ENCODE data around the gene ANKRD6. TPM values are rescaled to one million over a fixed set of nuclear protein-coding genes. Genes with fewer than 3 reads are reported as not detected.

The ANKRD6 gene
- total and polyA plus RNA-seq, 2 donors (not counting 3 experiments of a cell fraction or from before 2014, with no cell fraction given), result 3.4 to 9.6 TPM

DNA sequence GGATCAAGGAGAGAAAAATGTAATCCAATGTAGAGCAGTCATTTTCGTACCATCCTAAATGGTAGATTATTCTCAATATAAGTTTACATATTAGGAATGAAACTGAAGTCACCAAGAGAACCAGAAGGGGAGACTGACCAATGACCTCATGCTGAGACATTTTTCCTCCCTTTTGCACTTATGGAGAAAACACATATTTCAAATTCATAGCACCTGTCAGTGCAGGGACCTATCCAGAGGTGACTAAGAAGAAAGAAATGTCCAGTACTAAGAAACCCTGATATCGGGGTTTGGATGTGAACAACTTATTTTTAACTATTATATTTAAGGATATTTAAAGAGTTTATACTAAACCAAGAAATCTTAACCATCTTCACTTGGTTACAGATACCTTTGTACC, 222.2 kb downstream of the ANKRD6 start:
- H3K9me3 ChIP-seq (replicated peaks; ENCODE audit: control insufficient read depth, insufficient read depth, low read length), result no peaks in the 10 kb centered on the region
- no peak overlapping the region for H3K9ac ChIP-seq (replicated peaks; ENCODE audit: extremely low read depth, insufficient read depth, low read length)
- H3K9me1 ChIP-seq (replicated peaks; ENCODE audit: control insufficient read depth, extremely low read depth, insufficient read depth, low read length), result no peaks in the 10 kb centered on the region
- intact Hi-C loops (cut with micrococcal nuclease), result no loop called here
- H3K79me2 ChIP-seq (ENCODE audit: control insufficient read depth, insufficient read depth, low read length), result no peaks in the 10 kb centered on the region
- no peak overlapping the region for H2AFZ ChIP-seq (ENCODE audit: low read depth, low read length)
- TF ChIP-seq, protein P1, sequence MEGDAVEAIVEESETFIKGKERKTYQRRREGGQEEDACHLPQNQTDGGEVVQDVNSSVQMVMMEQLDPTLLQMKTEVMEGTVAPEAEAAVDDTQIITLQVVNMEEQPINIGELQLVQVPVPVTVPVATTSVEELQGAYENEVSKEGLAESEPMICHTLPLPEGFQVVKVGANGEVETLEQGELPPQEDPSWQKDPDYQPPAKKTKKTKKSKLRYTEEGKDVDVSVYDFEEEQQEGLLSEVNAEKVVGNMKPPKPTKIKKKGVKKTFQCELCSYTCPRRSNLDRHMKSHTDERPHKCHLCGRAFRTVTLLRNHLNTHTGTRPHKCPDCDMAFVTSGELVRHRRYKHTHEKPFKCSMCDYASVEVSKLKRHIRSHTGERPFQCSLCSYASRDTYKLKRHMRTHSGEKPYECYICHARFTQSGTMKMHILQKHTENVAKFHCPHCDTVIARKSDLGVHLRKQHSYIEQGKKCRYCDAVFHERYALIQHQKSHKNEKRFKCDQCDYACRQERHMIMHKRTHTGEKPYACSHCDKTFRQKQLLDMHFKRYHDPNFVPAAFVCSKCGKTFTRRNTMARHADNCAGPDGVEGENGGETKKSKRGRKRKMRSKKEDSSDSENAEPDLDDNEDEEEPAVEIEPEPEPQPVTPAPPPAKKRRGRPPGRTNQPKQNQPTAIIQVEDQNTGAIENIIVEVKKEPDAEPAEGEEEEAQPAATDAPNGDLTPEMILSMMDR (IDR thresholded peaks at IDR 0.05; ENCODE audit: extremely low read depth in 1 of 2, insufficient read depth in 1 of 2, low read depth in 1 of 2, low read length in 2 of 2), result no peak
- TF ChIP-seq, protein P2, sequence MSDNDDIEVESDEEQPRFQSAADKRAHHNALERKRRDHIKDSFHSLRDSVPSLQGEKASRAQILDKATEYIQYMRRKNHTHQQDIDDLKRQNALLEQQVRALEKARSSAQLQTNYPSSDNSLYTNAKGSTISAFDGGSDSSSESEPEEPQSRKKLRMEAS (IDR thresholded peaks at IDR 0.05; ENCODE audit: insufficient read depth, insufficient read length), result no peak
- TF ChIP-seq POLR2AphosphoS5 (IDR thresholded peaks at IDR 0.05; ENCODE audit: insufficient read depth, low read depth, low read length) (no peak), FOS (IDR thresholded peaks at IDR 0.05; ENCODE audit: borderline replicate concordance, insufficient read depth, low read length) (peak; percentile 50), POLR2A (IDR thresholded peaks at IDR 0.05; ENCODE audit: low read depth, low read length) (no peak), GATA2 (IDR thresholded peaks at IDR 0.05; ENCODE audit: insufficient read depth, insufficient read length, low read depth, low read length) (no peak), EZH2 (IDR thresholded peaks at IDR 0.05; ENCODE audit: borderline replicate concordance, low read depth, low read length, severe bottlenecking) (no peak), JUN (IDR thresholded peaks at IDR 0.05; ENCODE audit: borderline replicate concordance, insufficient read depth, insufficient read length, low read depth) (peak; percentile 40), MYC (IDR thresholded peaks at IDR 0.05; ENCODE audit: low read depth, low read length) (no peak)
- peaks cover 9% of the 10 kb centered on the region for H3K4me1 ChIP-seq (ENCODE audit: control insufficient read depth, extremely low read depth, insufficient read depth, low read length)
- dilution Hi-C loops (cut with MboI; ENCODE audit: extremely low pct_ligation_motif_present, low sequenced_read_pairs), result no loop called here
- DNase-seq (ENCODE audit: low read depth, low spot score), result peak; percentile 58
- no peak overlapping the region for H3K27ac ChIP-seq (ENCODE audit: insufficient read depth, low read depth, low read length)
- H4K20me1 ChIP-seq (replicated peaks; ENCODE audit: control insufficient read depth, extremely low read depth, insufficient read depth, low read length), result no peaks in the 10 kb centered on the region
- no TSS peak for BruUV-seq (replicated peaks)
- FAIRE-seq, result no peak
- CTCF ChIA-PET, result no interaction called here
- POLR2A ChIA-PET, result no interaction called here
- H3K4me3 ChIP-seq (replicated peaks in 1 of 3; ENCODE audit: insufficient read depth in 1 of 3, low read depth in 1 of 3, low read length in 3 of 3), result no peak overlapping the region
- H3K36me3 ChIP-seq (ENCODE audit: control insufficient read depth in 2 of 2, extremely low read depth in 1 of 2, insufficient read depth in 2 of 2, low read length in 2 of 2), result peaks cover 3 to 17% of the 10 kb centered on the region in 2 experiments
- no peak overlapping the region for H3K4me2 ChIP-seq (ENCODE audit: insufficient read depth, low read length)
- H3K27me3 ChIP-seq (ENCODE audit: control insufficient read depth in 2 of 2, insufficient read depth in 2 of 2, low read length in 2 of 2), result no peaks in the 10 kb centered on the region
